GM19397 (cell line): ENCODE data around the gene C14orf119.

ENCODE experiments used
- ATAC-seq: cut with Tn5 transposase; IDR thresholded peaks from one replicate; pipeline ENCODE4 v1.9.1; 2021; ENCODE audit warnings: mild to moderate bottlenecking, moderate library complexity; ENCODE audit not compliant: unreplicated experiment

The C14orf119 gene

DNA sequence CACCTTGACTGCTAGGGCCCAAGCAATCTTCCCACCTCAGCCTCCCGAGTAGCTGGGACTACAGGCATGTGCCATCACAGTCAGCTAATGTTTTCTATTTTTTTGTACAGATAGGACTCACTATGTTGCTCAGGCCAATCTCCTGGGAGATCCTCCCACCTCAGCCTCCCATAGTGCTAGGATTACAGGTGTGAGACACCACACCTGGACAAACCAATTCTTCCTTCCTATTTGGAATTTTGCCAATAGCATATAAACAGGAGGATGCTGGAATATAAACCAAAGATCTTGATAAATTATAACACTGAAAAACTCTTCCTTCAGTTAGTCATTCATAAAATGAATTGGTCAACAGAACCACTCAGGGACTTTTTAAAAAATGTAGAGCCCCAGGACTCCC lies 8.7 kb upstream of the C14orf119 start:
- ATAC-seq: no peak

DNA sequence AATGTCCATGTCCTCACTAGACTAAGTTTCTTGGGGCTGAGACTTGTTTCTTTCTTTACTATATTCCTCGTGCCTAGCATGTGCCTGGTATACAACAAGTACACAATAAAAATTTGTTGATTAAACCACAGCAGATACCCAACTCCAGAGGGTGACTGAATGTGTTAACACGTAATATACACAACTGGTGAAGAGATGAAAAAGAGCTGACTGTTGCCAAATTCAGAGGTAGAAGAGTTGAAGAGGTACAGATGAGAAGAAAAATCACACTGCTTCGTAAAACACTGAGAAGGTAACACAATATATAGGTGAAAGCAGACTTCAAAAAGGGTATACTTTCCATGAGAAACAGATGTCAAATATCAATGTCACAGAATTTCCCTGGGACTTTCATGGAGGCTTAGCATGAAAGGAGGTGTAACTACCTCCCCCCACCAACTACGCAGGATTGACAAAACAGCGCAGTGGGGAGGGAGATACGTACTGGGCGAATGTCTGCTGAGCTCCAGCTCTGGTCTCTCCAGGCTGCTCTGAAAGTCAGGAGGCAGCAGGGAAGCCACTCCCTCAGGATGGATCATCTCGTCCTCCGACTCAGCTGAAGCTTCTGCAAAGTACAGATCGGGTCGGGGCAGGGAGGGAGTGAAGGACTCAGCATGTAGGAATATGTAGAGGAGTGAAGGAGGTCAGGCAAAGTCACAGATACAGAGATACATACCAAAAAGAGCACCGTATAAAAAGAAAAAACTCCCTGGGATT lies 5.6 kb upstream of the C14orf119 start:
- ATAC-seq: no peak

DNA sequence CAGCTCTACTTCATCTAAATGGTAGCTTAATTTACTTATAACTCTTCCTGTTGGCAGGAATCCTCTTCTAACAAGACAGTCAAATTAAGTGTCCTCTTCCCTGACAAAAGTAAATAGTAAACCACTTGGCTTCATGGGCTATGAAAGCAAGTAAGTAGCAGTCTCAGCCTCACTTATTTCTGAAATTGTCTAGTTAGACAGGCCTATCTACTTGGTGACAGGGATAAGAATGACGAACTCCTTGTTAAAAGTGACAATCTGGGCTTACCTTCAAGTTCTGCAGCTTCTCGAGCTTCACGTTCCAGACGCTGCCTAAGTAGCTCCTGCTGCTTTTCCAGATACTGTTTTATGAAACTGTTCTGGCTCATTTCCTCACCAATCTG lies 5.1 kb upstream of the C14orf119 start:
- no peak for ATAC-seq

DNA sequence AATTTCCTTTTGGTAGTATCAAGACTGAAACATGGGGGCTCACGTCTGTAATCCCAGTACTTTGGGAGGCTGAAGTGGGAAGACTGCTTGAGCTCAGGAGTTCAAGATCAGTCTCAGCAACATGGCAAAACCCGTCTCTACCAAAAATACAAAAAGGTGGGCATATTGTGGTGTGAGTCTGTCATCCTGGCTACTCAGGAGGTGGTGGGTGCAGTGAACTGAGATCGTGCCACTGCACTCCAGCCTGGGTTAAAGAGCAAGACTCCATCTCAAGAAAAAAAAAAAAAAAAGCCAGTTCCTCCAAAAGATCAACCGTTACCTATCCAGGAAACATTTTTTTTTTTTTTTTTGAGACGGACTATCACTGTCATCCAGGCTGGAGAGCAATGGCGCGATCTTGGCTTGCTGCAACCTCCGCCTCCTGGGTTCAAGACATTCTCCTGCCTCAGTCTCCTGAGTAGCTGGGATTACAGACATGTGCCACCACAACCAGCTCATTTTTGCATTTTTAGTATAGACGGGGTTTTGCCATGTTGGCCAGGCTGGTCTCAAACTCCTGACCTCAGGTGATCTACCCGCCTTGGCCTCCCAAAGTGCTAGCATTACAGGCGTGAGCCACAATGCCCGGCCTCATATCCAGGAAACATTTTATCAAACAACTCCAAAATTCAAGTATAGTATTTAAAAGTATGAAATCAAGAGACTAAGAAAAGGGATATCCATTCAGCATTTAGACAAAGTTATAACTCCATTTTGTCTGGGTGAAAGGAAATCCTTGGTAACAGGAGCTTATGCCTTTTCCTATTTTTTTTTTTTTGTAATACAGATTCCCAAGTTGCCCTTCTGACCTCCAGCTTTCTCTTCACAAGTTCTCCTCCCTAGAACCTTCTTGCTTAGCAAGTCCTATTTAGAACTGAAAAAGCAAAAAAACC lies 3.7 kb upstream of the C14orf119 start:
- ATAC-seq: no peak

DNA sequence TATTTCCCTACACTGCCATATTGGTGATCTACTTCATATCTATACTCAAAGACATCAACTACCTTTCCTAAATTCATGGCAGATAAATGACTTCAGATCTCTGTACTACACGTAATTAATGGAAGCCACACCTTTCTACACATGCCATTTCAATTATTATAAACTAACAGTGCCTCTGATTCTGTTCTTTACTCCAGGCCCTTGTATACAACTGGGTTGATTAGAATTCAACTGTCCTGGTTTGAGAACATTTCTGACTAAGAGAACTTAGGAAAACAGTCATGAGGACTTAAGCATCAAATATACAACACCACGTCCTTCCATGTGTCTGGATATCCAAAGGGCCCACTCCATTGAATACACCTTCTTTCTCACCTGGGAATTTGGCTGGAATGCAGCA lies 2.2 kb upstream of the C14orf119 start:
- ATAC-seq: no peak

DNA sequence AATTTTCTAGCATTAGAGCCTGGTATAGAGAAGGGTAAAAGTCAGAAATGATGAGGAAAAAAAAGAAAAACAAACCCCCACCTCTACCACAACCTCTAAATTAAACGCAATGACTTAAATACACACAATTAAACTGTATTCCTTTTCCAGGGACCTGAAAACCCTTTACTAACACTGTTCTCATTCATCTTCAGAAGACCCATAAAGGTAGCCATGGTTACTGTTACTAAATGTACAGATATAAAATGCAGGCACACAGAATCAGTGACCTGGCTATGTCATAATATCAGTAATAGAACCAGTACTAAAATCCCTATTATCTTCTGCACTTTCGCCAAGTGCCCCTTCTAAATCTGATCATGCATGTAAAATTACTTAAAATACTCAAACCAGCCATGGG lies 1.8 kb upstream of the C14orf119 start:
- no peak for ATAC-seq

DNA sequence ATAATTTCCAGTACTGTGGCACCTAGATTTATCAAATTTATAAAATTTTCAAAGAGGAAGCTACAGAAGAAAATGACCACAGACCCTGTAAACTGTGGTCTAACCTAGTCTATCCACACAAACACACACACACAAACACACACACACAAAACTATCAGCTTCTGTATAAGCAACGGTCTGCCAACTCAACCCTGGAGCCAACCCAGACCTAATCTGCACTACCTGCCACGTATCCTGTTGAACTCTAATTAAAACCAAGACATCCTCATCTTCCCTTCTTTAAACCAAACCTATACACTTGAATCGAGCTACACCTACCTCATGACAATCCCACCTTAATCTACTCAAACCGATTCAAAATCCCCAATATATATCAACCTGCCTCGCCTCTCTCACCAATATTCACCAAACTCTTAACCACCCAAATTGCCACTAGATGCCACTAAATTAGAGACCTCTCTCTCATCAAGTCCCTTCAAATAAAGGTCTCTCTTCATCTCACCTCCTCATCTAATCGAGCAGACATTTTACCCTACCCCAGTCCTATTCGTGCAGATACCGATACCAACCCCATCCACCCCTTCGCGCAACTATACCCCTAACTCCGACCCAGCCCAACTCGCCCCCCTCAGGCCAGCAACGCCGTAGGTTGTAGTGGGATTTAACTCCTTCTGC lies 1.2 kb upstream of the C14orf119 start:
- ATAC-seq: no peak

DNA sequence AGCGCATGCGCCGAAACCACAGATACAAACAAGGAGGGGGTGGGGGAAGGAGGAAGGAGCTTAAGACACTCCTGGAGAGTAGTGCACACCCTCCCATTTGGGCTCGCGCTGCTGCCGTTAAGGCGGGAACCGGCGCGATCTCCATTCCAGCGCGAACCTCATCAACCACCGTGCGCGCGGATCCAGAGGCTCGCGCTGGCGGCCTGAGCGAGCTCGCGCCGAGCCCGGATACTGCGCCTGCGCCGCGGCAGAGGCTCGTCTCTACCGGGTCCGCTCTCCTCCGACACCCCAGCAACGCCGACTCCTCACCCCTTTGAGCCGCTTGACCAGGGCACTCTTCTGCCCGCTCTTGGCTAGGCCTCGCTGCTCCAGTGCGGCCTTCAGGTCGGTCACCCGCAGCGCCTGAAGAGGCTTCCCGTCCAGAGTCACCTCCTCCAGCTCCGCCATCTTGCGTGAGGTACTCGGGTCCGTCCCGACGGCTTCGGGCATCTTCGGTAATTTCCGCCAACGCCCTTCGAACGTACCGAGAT lies 574 bp upstream of the C14orf119 start, which contains the start of gene ACIN1:
Gene ACIN1, minus strand, starts transcription at position 471 of the 530 bp plus-strand sequence. Its CDS starts 24 bp downstream, at position 447.
- peak; percentile 37 for ATAC-seq

DNA sequence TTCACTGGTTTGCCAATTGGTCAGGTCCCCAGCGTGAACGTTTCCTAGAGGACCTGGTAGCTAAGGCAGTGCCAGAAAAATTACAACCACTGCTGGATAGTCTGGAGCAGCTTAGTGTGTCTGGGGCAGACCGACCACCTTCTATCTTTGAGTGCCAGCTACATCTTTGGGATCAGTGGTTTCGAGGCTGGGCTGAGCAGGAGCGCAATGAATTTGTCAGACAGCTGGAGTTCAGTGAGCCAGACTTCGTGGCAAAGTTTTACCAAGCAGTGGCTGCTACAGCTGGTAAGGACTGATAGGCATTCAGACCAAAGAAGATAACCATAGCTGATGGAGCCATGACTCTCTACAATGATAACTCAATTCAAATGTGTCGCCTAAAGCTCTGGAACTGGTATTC lies 2.5 kb downstream of the C14orf119 start:
- no peak for ATAC-seq

DNA sequence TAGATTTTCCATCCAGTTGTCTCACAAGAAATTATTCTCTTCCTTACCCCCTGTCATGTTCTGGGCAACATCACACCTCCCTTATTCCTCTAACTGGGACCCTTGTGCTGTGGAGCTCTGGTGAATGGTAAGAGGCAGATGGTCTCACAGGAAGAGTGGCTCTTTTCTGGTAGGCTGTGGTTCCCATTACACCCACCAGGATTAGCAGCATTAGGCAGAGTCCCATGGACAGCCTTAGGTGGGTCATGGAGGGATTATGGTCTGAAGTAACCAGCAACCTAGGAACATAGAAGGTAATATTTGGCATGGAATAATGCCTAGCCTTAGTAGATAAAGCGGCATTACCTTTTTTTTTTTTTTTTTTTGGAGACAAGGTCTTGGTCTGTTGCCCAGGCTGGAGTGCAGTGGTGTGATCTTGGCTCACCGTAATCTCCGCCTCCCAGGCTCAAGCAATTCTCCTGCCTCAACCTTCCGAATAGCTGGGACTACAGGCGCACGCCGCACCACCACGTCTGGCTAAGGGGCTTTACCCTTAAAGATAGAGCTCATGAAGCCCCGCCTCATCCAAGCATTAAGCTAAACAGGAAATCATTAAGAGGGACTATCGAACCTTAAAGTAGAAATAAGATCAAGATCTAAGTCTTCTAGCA lies 4.0 kb downstream of the C14orf119 start:
- ATAC-seq: no peak

DNA sequence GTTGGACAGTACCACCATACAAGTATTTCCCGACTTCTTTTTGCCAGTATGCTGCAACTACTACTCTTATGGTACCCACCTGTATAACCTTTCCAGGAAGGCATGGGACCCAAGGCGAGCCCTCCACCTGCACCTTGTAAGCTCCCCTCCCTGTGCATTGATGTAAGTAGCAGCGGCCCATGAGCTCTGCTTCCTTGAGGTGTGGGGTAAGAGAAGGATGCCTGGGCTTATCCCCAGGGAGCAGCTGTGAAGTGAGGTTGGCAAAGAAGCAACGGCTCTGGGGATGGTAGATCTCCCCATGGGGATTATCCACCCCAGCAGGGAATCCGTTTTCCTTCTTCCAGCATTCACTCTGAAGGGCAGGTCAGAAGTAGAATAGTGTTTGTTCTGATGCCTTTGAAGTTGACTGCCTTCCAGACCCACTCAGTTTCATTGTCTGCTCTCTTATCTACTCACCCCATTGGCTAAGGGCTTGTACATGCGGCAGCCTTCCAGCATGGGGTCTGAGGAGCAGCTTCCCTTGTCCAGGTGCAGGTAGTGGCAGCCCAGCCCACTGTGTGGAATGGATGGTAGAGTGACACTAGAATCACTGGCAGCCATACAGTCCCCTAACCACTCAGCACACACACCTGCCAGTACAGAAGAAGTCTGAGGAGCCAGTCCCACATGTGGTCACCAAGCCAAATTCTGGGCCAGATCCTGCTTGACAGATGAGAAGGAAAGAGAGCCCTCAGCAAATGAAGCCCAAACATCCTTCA lies 6.1 kb downstream of the C14orf119 start:
- no peak for ATAC-seq

DNA sequence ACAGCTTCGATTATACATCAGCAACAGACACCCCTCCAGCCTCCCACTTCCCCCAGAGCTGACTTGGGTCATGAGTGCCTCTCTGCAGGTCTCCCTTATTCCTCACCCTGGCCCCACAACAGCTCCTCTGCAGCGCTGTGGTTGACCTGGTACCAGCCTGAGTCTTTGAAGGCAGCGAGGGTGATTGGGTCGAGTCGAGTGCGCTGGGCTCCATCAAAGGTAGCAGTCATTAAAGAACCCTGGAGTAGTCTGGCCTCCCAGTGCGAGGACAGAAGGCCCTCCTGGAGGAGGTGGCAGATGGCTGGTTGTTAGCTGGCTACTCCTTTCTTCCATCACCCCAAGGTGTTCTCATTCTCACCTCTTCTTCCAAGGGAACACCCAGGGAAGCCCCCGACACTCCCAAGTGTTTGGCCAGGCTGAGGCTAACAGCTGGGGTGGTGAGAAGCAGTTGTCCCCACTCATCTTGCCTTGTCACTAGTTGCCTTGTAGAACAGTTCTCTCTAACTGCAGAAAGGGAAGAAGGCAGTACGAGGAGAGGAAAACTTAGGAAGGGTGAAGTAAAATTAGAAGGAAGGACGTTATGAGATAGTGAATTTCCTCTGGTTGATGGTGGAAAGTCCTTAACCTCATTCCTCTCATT lies 6.8 kb downstream of the C14orf119 start:
- no peak for ATAC-seq

DNA sequence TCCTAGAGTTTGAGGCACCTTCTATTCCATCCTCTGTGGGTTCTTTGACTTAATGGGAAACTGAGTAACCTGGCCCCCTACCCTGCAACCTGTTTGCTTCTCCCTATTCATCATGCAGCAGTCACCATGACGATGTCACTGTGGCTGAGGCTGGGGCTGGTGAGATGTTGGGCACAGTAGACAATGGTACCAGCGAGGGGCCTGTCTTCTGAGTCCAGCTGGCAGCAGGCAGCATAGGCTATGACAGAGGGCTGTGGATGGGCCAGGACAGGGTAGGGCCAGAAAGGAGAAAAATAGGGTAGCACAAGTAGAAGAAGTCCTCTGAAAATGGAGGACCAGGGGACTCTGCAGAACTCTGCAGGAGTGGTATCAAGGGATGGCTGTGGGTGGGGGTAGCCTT lies 7.5 kb downstream of the C14orf119 start:
- no peak for ATAC-seq

DNA sequence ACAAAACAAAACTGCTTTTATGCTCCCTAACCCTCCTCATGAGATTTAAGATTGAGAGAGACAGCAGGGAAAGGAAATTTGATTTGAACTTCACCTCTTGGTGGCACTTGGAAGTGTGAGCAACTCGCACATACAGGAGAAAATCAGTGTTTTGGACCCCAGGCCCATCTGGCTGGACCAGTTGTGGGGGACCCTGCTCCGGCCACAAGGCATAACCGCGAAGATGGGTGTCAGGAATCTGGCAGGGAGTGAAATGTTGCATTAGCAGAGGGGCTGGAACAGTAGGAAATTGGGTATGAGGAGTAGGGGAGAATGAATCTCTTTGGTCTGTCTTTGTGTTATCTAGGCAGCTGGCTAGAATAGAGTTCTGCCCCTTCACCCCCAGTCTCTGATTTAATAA lies 8.3 kb downstream of the C14orf119 start:
- no peak for ATAC-seq

DNA sequence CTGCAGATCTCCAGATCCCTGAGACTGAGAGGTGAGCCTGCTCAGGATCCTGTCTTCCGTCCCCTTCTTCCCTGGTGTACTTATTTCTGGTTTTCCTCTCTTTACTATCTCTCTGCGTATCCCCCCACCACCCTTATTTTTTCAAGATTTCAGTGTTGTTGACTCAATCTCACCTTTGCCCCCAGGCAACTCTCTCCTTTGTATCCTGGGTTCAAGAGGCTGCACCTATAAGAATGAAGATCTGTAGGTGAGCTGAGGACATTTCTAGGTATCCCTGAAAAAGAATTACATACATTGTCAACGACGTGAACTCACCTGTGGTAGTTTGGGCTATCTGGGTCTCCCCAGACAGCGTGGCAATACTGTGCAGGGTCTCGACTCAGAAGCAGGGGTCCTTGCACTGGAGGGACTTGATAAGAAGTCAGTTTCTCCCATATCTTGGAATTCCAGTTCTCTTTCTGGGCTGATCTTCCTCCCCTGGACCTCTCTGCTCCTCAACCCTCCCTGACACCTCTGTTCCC lies 8.8 kb downstream of the C14orf119 start:
- no peak for ATAC-seq

DNA sequence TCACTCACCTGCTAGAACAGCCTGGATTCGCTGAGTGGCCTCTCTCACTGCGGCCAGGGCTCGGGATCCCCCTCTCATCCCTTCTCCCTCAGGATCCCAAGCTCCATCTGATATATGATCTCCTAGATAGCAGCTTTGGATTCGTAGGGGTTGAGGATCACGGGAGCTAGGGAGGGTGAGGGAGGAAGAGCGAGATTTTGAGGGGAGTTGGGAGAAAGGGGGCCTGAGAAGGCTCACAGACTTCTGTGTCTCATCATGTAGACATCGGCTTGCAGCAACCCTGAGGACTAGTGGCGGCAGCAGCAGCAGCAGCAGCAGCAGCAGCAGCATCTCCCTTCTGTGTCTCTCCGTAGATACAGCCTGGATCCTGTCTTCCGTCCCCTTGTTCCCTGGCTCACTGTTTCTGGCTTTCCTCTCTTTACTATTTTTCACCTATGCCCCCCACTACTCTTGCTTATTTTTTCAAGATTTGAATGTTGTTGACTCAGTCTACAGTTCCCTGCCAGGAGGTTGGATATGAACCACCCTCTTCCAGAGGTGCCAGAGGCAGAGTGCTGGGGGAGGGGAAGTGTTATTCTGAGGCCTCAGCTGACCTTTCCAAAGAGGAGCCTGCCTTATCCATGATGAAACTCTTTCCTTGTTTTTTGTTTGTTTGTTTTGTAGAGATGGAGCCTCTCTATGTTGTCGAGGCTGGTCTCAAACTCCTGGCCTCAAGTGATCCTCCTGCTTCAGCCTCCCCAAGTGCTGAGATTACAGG lies 9.5 kb downstream of the C14orf119 start, which contains the start of gene CIROP:
Gene CIROP, minus strand, starts transcription at position 399 of the 757 bp plus-strand sequence. Its CDS starts 69 bp downstream, at position 330.
- ATAC-seq: no peak

DNA sequence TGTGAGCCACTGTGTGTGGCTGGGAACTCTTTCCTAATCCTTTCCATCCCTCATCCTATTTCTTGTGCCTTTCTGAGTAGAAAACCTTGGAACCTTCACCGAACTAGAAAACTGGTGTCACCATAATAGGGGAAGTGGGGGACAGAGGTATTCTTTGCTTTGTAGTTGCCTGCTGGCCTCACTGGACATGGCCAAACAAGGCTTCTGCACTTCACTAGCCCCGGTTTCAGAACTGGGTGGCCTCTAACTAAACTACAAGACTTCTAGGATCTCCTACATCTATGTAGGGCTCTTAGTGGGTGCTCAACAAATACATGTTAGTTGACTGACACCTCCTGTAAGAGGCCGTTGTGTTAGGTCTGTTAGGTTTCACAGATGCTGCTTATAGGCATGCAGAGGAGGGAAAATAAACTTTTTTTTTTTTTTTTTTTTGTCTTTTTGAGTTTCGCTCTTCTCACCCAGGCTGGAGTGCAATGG lies 10.1 kb downstream of the C14orf119 start:
- ATAC-seq: no peak

DNA sequence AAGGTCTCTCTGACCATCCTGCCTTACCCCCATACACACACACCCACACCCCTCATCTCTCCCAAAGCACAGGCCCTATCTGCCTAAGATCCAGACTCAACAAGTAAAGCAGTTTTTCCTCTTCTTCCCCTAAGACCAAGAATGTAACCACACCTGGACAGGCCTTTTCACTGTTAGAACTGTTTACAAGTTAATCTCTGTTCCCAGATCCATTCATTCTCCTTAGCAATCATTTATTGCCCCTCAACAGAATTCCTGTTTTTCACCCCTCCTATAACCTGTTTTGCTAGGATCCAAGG lies 11.4 kb downstream of the C14orf119 start:
- ATAC-seq: no peak
